B cell (primary cell): ENCODE data around the gene CNTNAP2. TPM values are rescaled to one million over a fixed set of nuclear protein-coding genes. Genes with fewer than 3 reads are reported as not detected.

Experiments used
- ATAC-seq: fragments of 200-7000 bp; cut with Tn5 transposase; one replicate; pipeline ENCODE4 v1.10.0; 2021; ENCODE audit warnings: low read depth, mild to moderate bottlenecking, moderate number of reproducible peaks, moderate library complexity
- CTCF ChIA-PET: fragments of 350-600 bp; sonication (Branson Sonifier 250); formaldehyde crosslinking; loops from one replicate; lab custom pipeline; 2021; ENCODE audit warnings: antibody characterized with exemption, inconsistent platforms; lab: Charles Lee
- POLR2A ChIA-PET: fragments of 350-600 bp; sonication (Branson Sonifier 250); formaldehyde crosslinking; loops from one replicate; lab custom pipeline; 2021; ENCODE audit warnings: antibody characterized with exemption; lab: Charles Lee
- DNase-seq: peaks from one replicate; pipeline ENCODE4 v3.0.0; 2013
- H2AFZ ChIP-seq: 2 replicates; pipeline ENCODE4 v1.6.1; 2012; ENCODE audit warnings: mild to moderate bottlenecking, low read depth, low read length; ENCODE audit not compliant: insufficient read depth, poor library complexity, severe bottlenecking
- H3K27ac ChIP-seq, 2 donors: 1 replicate in 1 of 2; 2 replicates in 1 of 2; pipeline ENCODE4 v1.5.1; 2012 to 2013; ENCODE audit warnings: low read length in 2 of 2, mild to moderate bottlenecking in 2 of 2, moderate library complexity in 1 of 2
- H3K27me3 ChIP-seq, 4 experiments: fragments of 200-600 bp in 1 of 4; sonication (generic) in 1 of 4; replicated peaks in 1 of 4; 1 replicate in 2 of 4; 2 replicates in 2 of 4; pipeline versions ENCODE4 v1.6.1 to v1.7.0; 2013 to 2016; ENCODE audit warnings: low read length in 3 of 4, mild to moderate bottlenecking in 2 of 4, mixed read lengths in 1 of 4, moderate library complexity in 1 of 4; ENCODE audit not compliant: insufficient read depth in 4 of 4, control insufficient read depth in 3 of 4; ENCODE audit errors: control extremely low read depth in 1 of 4
- H3K36me3 ChIP-seq, 2 experiments: replicated peaks in 1 of 2; 1 replicate in 1 of 2; 2 replicates in 1 of 2; pipeline versions ENCODE4 v1.6.1 to v1.7.1; 2013; ENCODE audit warnings: low read length in 1 of 2; ENCODE audit not compliant: insufficient read depth in 2 of 2, control insufficient read depth in 1 of 2; ENCODE audit errors: control extremely low read depth in 1 of 2, extremely low read depth in 1 of 2
- H3K4me1 ChIP-seq, 2 donors: fragments of 200-600 bp in 1 of 2; sonication (generic) in 1 of 2; 1 replicate in 1 of 2; 2 replicates in 1 of 2; pipeline versions ENCODE4 v1.5.1 to v1.6.1; 2013 to 2017; ENCODE audit warnings: low read length in 2 of 2; ENCODE audit not compliant: control insufficient read depth in 2 of 2, insufficient read depth in 2 of 2
- H3K4me2 ChIP-seq: replicated peaks from 2 replicates; pipeline ENCODE3; 2012; ENCODE audit warnings: mild to moderate bottlenecking, low read depth, low read length; ENCODE audit not compliant: poor library complexity, severe bottlenecking
- H3K4me3 ChIP-seq, 5 experiments: fragments of 200-600 bp in 1 of 5; sonication (generic) in 1 of 5; 1 replicate in 3 of 5; 2 replicates in 2 of 5; pipeline versions ENCODE4 v1.5.1 to v1.7.0; 2011 to 2016; ENCODE audit warnings: low read length in 4 of 5, mild to moderate bottlenecking in 4 of 5, low read depth in 2 of 5, control low read depth in 1 of 5, moderate library complexity in 1 of 5; ENCODE audit not compliant: insufficient read depth in 1 of 5; ENCODE audit errors: control extremely low read depth in 1 of 5, extremely low read depth in 1 of 5
- H3K79me2 ChIP-seq: fragments of 200-600 bp; sonication (generic); one replicate; pipeline ENCODE4 v1.6.0; 2016; ENCODE audit warnings: low read length; ENCODE audit not compliant: control insufficient read depth, insufficient read depth
- H3K9ac ChIP-seq: fragments of 200-600 bp; sonication (generic); 2 replicates; pipeline ENCODE4 v1.6.1; 2017; ENCODE audit warnings: mild to moderate bottlenecking, low read length, moderate library complexity
- H3K9me3 ChIP-seq, 3 donors: one replicate each; pipeline versions ENCODE4 v1.6.1 to v1.7.1; 2013; ENCODE audit warnings: low read length in 2 of 3; ENCODE audit not compliant: control insufficient read depth in 2 of 3, insufficient read depth in 1 of 3; ENCODE audit errors: control extremely low read depth in 1 of 3
- H4K20me1 ChIP-seq: 2 replicates; pipeline ENCODE4 v1.6.0; 2012; ENCODE audit warnings: mild to moderate bottlenecking, low read length; ENCODE audit not compliant: insufficient read depth, control insufficient read depth, poor library complexity, severe bottlenecking
- H3K27ac Mint-ChIP-seq: one replicate; pipeline ENCODE4 v1.8.0; 2021; ENCODE audit warnings: mixed read lengths
- H3K27me3 Mint-ChIP-seq: one replicate; pipeline ENCODE4 v1.8.0; 2021; ENCODE audit warnings: mixed read lengths
- H3K4me1 Mint-ChIP-seq: one replicate; pipeline ENCODE4 v1.8.0; 2021; ENCODE audit warnings: mixed read lengths
- H3K4me3 Mint-ChIP-seq: one replicate; pipeline ENCODE4 v1.8.0; 2021; ENCODE audit warnings: mixed read lengths
- H3K9me3 Mint-ChIP-seq: one replicate; pipeline ENCODE4 v1.8.0; 2022; ENCODE audit warnings: mixed read lengths; ENCODE audit not compliant: insufficient read depth
- EZH2 ChIP-seq: IDR thresholded peaks from 2 replicates; pipeline ENCODE4 v1.6.1; 2012; ENCODE audit warnings: borderline replicate concordance, low read depth, mild to moderate bottlenecking, moderate library complexity, low read length; ENCODE audit not compliant: insufficient read depth, poor library complexity, severe bottlenecking
- WGBS: methylation state at CpG from one replicate; pipeline ENCODE4 v1.1.5; 2013; ENCODE audit warnings: missing lambda C conversion rate; ENCODE audit not compliant: insufficient coverage; 5-methylcytosine and 5-hydroxymethylcytosine counted together
- intact Hi-C: fragments of 100-400 bp; cut with micrococcal nuclease; formaldehyde crosslinking; loops from one replicate; pipeline ENCODE4 v1.10.0; 2022
- polyA plus RNA-seq: library from polyadenylated mRNA; depleted of rRNA; stranded (reverse); fragments of >200 nt; gene quantifications from 2 replicates; pipeline ENCODE4 v1.2.3, GENCODE V29; 2012
- total RNA-seq, 2 donors: library from RNA; stranded (reverse); fragments of 120-200 nt in 1 of 2; gene quantifications; 1 replicate in 1 of 2; 2 replicates in 1 of 2; pipeline versions ENCODE4 v1.2.3 to v1.2.4, GENCODE V29; 2013 to 2022
- TF ChIP-seq, protein P1 (sequence below): fragments of 200-600 bp; IDR thresholded peaks from one replicate; pipeline ENCODE4 v1.8.0; 2022; ENCODE audit warnings: antibody characterized with exemption, mild to moderate bottlenecking

The CNTNAP2 gene
- total and polyA plus RNA-seq, 2 donors (not counting 1 experiment from before 2014, with no cell fraction given): 7.4 to 16.6 TPM

DNA sequence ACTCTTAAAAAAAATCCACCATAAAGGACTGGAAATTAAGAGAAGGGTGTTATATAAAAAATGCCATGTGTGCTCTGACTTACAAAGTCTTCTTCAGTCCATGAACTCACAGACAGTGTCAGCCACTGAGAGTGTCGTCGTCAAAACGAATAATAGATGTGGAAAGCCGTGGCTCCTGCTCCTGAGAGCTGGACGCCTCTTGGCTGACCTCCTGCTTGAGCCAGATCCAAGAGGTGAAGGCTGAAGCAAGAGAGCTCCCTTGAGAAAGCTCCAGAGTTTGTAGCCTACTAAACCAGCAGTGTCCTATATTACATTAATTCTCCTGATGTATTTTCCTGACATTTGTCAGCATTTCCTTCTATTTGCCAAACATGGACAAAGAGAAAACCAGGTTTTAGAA lies 2239.7 kb downstream of the CNTNAP2 start:
- no peak overlapping the region for H3K27ac Mint-ChIP-seq
- peaks cover 21% of the 10 kb centered on the region for H3K4me1 Mint-ChIP-seq
- H3K27me3 ChIP-seq: no peaks in the 10 kb centered on the region

DNA sequence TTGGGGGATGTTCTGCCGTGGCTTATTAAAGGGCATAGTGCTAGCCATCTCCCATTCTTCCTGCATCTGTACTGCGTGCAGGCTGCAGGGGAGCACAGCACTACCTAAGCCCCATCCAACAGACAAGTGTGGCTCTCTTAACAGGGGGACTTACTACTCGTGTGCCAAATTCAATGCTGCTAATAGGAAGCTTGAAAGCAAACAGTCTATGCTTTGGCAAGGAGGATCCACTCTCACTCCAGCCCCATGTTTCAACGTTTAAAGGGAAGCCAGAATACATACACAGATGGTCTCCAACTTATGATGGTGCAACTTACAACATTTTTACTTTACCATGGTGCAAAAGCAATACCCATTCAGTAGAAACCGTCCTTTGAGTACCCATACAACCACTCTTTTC lies 2245.9 kb downstream of the CNTNAP2 start:
- H3K36me3 ChIP-seq: no peaks in the 10 kb centered on the region
- CTCF ChIA-PET: no interaction called here
- H3K4me2 ChIP-seq: no peak overlapping the region
- DNase-seq (no peak), ATAC-seq (no peak)
- H3K4me1 ChIP-seq: no peaks in the 10 kb centered on the region
- TF ChIP-seq, protein P1, sequence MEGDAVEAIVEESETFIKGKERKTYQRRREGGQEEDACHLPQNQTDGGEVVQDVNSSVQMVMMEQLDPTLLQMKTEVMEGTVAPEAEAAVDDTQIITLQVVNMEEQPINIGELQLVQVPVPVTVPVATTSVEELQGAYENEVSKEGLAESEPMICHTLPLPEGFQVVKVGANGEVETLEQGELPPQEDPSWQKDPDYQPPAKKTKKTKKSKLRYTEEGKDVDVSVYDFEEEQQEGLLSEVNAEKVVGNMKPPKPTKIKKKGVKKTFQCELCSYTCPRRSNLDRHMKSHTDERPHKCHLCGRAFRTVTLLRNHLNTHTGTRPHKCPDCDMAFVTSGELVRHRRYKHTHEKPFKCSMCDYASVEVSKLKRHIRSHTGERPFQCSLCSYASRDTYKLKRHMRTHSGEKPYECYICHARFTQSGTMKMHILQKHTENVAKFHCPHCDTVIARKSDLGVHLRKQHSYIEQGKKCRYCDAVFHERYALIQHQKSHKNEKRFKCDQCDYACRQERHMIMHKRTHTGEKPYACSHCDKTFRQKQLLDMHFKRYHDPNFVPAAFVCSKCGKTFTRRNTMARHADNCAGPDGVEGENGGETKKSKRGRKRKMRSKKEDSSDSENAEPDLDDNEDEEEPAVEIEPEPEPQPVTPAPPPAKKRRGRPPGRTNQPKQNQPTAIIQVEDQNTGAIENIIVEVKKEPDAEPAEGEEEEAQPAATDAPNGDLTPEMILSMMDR: no peak
- TF ChIP-seq EZH2: no peak
- H3K4me3 ChIP-seq: no peak overlapping the region
- peaks cover 0 to 9% (median 0%) of the 10 kb centered on the region in 3 donors for H3K9me3 ChIP-seq
- Mint-ChIP-seq H3K9me3 (peaks cover under 1% of the 10 kb centered on the region), H3K27me3 (no peaks in the 10 kb centered on the region), H3K4me3 (no peak overlapping the region), H3K27ac (peak overlapping the region; percentile 20), H3K4me1 (peaks cover 8% of the 10 kb centered on the region)
- no peaks in the 10 kb centered on the region for H3K79me2 ChIP-seq
- 95% methylated on average over 3 of the region's 5 CpGs for WGBS
- intact Hi-C loops: no loop called here
- POLR2A ChIA-PET: no interaction called here
- H2AFZ ChIP-seq: no peak overlapping the region
- H3K27me3 ChIP-seq: no peaks in the 10 kb centered on the region
- H3K9ac ChIP-seq: no peak overlapping the region
- no peaks in the 10 kb centered on the region for H4K20me1 ChIP-seq
- no peak overlapping the region for H3K27ac ChIP-seq

More for the DNA sequence above, 2239.7 kb downstream of the CNTNAP2 start:
- H3K9me3 Mint-ChIP-seq: peaks cover 11% of the 10 kb centered on the region
- Histone ChIP-seq H3K4me2 (no peak overlapping the region), H3K4me1 (no peaks in the 10 kb centered on the region), H3K9ac (no peak overlapping the region), H3K9me3 (peaks cover 0 to 10% (median 2%) of the 10 kb centered on the region in 3 donors), H3K27ac (no peak overlapping the region), H2AFZ (no peak overlapping the region), H3K4me3 (no peak overlapping the region), H4K20me1 (no peaks in the 10 kb centered on the region), H3K79me2 (no peaks in the 10 kb centered on the region), H3K36me3 (no peaks in the 10 kb centered on the region)
- ATAC-seq (no peak), DNase-seq (no peak)
- H3K4me3 Mint-ChIP-seq: no peak overlapping the region
- ChIA-PET POLR2A (no interaction called here), CTCF (no interaction called here)
- TF ChIP-seq EZH2: no peak
- TF ChIP-seq, protein P1: no peak
- H3K27me3 Mint-ChIP-seq: no peaks in the 10 kb centered on the region
- intact Hi-C loops: no loop called here
- 98% methylated on average over 5 of the region's 5 CpGs for WGBS
